Natural killer cell treated with Interleukin-12 subunit alpha and Interleukin-12 subunit beta and Interleukin-15 and Interleukin-18, amount 100 ng/mL, for 72 hours (primary cell): ENCODE data around the gene MZF1. TPM values are rescaled to one million over a fixed set of nuclear protein-coding genes. Genes with fewer than 3 reads are reported as not detected.

Experiments used
- ATAC-seq, 2 donors: fragments of 150-1000 bp; cut with Tn5 transposase in 1 of 2; sonication (Bioruptor Pico), chemical (Tn5 transposase) in 1 of 2; 2 replicates each; pipeline ENCODE4 v1.10.0; 2021
- DNase-seq: peaks from one replicate; pipeline ENCODE4 v3.0.0; 2022; ENCODE audit warnings: low spot score
- H3K27ac Mint-ChIP-seq, 2 donors: 1 replicate in 1 of 2; 2 replicates in 1 of 2; pipeline ENCODE4 v1.8.0; 2022; ENCODE audit warnings: mixed read lengths in 2 of 2, mild to moderate bottlenecking in 1 of 2, moderate library complexity in 1 of 2
- H3K27me3 Mint-ChIP-seq, 2 donors: 1 replicate in 1 of 2; 2 replicates in 1 of 2; pipeline ENCODE4 v1.8.0; 2022; ENCODE audit warnings: mixed read lengths in 2 of 2
- H3K36me3 Mint-ChIP-seq: one replicate; pipeline ENCODE4 v1.8.0; 2022; ENCODE audit warnings: mixed read lengths
- H3K4me1 Mint-ChIP-seq, 2 donors: 1 replicate in 1 of 2; 2 replicates in 1 of 2; pipeline ENCODE4 v1.8.0; 2022; ENCODE audit warnings: low read depth in 2 of 2, mixed read lengths in 2 of 2, mild to moderate bottlenecking in 1 of 2
- H3K4me3 Mint-ChIP-seq: one replicate; pipeline ENCODE4 v1.8.0; 2022; ENCODE audit warnings: mixed read lengths
- H3K9me3 Mint-ChIP-seq: 2 replicates; pipeline ENCODE4 v1.8.0; 2022; ENCODE audit warnings: mixed read lengths
- total RNA-seq, 2 donors: library from RNA; stranded (reverse); gene quantifications; one replicate each; pipeline ENCODE4 v1.2.3, GENCODE V29; 2022

The MZF1 gene
- total RNA-seq, 2 donors from 2014 or later, result 20.9 to 28.8 TPM

- ATAC-seq, result no peak
- no peaks in the 10 kb centered on the region for H3K27me3 Mint-ChIP-seq
- peak overlapping the region; percentile 99 for H3K4me3 Mint-ChIP-seq
- peaks cover 59 to 62% of the 10 kb centered on the region in 2 donors for H3K4me1 Mint-ChIP-seq
- H3K9me3 Mint-ChIP-seq, result no peaks in the 10 kb centered on the region
- H3K27ac Mint-ChIP-seq, result peak overlapping the region; percentile 98 to 100
- DNase-seq, result no peak
- peaks cover 28% of the 10 kb centered on the region for H3K36me3 Mint-ChIP-seq
Measured at GRCh38 chr19:58555369-58555885, 17.7 kb downstream of the MZF1 start.

- peak within 1 kb of the TSS; percentile 98 to 100 for H3K27ac Mint-ChIP-seq
- ATAC-seq (peak; percentile 63 to 71), DNase-seq (peak; percentile 99)
- H3K36me3 Mint-ChIP-seq, result peaks cover 28% of the 10 kb centered on the region
- H3K4me3 Mint-ChIP-seq, result peak within 1 kb of the TSS; percentile 99
- H3K4me1 Mint-ChIP-seq, result peaks cover 60% of the 10 kb centered on the region in 2 donors
- H3K27me3 Mint-ChIP-seq, result no peaks in the 10 kb centered on the region
- H3K9me3 Mint-ChIP-seq, result no peaks in the 10 kb centered on the region
Measured at GRCh38 chr19:58554494-58555368, 18.4 kb downstream of the MZF1 start, which contains the start of gene CHMP2A. Gene CHMP2A, minus strand, starts transcription at chr19:58555105. Its CDS starts 893 bp downstream, at chr19:58554212.

DNA sequence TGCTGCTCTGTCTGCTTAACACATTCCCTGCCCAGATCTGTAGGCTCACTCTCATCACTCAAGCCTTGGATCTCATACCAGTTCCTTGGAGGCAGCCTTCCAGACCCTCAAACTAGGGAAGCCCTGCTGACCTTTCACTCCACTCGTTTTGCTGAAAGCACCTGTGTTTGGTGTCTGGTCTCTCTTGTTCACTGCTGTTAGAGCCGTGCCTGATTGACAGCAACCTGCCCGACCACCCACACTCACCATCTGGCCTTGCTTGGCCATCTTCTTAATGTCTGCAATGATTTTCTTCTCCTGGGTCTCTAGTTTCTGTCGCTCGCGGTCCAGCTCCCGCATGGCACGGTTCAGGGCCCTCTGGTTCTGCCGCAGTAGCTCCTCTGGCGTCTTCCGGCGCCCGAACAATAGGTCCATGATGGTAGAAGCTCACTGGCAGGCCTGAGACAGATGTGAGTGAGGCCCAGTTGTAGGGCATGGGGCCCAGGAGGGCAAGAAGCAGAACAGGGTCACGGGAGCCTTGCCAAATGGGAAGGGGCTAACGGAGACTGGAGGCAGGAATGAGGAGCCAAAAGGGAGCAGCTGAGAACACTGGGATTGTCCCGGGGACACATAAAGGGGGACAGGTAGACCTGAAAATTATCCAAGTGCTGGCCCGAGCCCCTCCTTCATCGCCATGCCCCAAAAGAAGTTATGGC lies 19.2 kb downstream of the MZF1 start:
- peak overlapping the region; percentile 98 to 100 for H3K27ac Mint-ChIP-seq
- no peak for ATAC-seq
- DNase-seq, result no peak
- peaks cover 52% of the 10 kb centered on the region in 2 donors for H3K4me1 Mint-ChIP-seq
- no peaks in the 10 kb centered on the region for H3K27me3 Mint-ChIP-seq
- peak overlapping the region; percentile 99 for H3K4me3 Mint-ChIP-seq
- peaks cover 28% of the 10 kb centered on the region for H3K36me3 Mint-ChIP-seq
- H3K9me3 Mint-ChIP-seq, result no peaks in the 10 kb centered on the region

DNA sequence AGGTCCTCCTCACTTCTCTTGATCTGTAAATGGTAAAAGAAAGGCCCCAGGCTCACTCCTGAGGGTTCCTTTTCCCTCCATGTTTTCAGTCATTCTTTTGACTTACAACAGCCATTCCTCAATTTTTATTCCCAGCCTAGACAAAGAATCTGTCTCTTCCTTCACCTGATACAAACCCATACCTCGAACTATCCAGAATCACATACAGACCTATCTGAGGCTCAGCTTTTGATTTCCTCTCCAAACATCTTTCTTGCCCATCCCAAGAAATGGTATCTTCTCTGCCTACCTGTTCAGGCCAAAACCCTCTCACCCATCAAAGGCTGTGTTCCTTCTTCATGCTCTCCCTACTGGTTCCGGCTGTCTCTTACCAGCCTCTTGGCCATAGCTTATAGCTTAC lies 20.5 kb downstream of the MZF1 start:
- Mint-ChIP-seq H3K27ac (peak overlapping the region; percentile 29 to 31), H3K36me3 (peaks cover 29% of the 10 kb centered on the region), H3K4me3 (peak overlapping the region; percentile 12), H3K9me3 (no peaks in the 10 kb centered on the region), H3K27me3 (no peaks in the 10 kb centered on the region), H3K4me1 (peaks cover 45 to 49% of the 10 kb centered on the region in 2 donors)
- DNase-seq, result no peak
- no peak for ATAC-seq

DNA sequence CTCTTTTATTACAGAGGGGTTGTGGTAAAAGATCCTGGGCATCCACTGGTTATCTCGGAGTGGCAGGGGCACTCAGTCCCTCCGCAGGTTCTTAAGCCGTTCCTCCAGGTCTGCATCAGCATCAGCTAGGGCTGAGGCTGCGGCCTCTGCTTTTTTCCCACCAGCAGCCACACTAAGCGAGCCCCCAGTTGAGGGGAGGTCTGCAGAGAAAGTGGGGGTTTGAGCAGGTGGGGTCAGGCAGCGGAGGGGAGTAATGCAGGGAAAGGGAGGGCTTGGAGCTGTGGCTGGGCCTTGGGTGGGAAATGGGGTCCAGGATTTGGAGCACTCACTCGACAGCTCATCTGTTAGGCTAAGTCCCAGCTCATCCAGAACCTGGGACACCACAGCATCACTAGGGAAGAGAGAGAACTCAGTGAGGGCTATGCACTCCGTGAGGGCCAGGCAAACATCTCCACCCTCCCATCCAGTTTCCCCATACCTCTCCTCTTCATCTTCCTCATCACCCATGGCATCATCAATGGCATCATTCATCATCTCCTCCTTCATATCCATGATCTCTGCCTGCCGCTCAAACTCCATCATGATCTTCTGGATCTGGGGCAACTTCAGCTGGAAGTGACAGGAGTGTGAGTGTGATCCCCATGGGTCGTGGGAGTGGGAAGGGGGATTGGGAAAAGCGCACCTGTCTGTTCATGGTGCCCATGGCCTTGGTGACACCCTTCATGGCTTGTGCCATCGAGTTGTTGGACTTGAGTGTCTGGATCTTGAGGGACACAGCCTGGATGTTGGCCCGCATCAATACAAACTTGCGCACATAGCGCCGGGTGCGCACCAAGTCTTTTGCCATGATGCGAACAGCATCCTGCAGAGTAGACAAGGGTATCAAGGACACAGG lies 21.3 kb downstream of the MZF1 start:
- Mint-ChIP-seq H3K27me3 (no peaks in the 10 kb centered on the region), H3K4me1 (peaks cover 39 to 45% of the 10 kb centered on the region in 2 donors), H3K27ac (peak overlapping the region; percentile 29 to 31), H3K9me3 (no peaks in the 10 kb centered on the region), H3K36me3 (peaks cover 26% of the 10 kb centered on the region), H3K4me3 (no peak overlapping the region)
- DNase-seq (no peak), ATAC-seq (no peak)

DNA sequence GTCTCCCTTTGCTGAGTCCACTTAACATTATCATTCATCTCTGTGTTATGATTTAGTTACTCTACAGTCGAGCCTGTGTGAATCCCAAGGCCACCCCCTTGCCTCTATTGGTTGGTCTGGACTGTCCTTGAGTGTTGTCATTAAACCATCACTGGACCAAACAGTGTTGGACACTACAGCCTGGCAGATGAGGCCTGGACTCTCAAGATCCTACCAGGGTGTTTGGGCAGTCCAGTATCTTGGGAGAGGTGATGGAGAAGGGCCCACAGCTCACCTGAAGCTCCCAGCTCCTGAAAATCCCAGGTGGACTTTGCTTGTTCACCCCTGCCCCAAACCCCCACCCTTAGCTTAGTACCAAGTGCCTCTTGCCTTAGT lies 22.0 kb downstream of the MZF1 start:
- H3K4me3 Mint-ChIP-seq, result no peak overlapping the region
- H3K4me1 Mint-ChIP-seq, result peaks cover 39 to 47% of the 10 kb centered on the region in 2 donors

GRCh38 chr19:58550362-58551122 lies 22.6 kb downstream of the MZF1 start:
- no peak for DNase-seq
- Mint-ChIP-seq H3K9me3 (no peaks in the 10 kb centered on the region), H3K27ac (no peak overlapping the region), H3K27me3 (no peaks in the 10 kb centered on the region), H3K4me3 (no peak overlapping the region), H3K4me1 (peaks cover 43 to 52% of the 10 kb centered on the region in 2 donors), H3K36me3 (peaks cover 39% of the 10 kb centered on the region)
- no peak for ATAC-seq

More for the DNA sequence above, 22.0 kb downstream of the MZF1 start:
- Mint-ChIP-seq H3K27ac (no peak overlapping the region), H3K36me3 (peaks cover 33% of the 10 kb centered on the region), H3K27me3 (no peaks in the 10 kb centered on the region), H3K9me3 (no peaks in the 10 kb centered on the region)
- ATAC-seq (no peak), DNase-seq (no peak)

- H3K9me3 Mint-ChIP-seq, result no peaks in the 10 kb centered on the region
- H3K4me1 Mint-ChIP-seq, result peaks cover 42 to 52% of the 10 kb centered on the region in 2 donors
- H3K27me3 Mint-ChIP-seq, result no peaks in the 10 kb centered on the region
- no peak for ATAC-seq
- H3K36me3 Mint-ChIP-seq, result peaks cover 42% of the 10 kb centered on the region
- DNase-seq, result no peak
- no peak overlapping the region for H3K4me3 Mint-ChIP-seq
- H3K27ac Mint-ChIP-seq, result no peak overlapping the region
Measured at GRCh38 chr19:58549664-58550361, 23.3 kb downstream of the MZF1 start.

DNA sequence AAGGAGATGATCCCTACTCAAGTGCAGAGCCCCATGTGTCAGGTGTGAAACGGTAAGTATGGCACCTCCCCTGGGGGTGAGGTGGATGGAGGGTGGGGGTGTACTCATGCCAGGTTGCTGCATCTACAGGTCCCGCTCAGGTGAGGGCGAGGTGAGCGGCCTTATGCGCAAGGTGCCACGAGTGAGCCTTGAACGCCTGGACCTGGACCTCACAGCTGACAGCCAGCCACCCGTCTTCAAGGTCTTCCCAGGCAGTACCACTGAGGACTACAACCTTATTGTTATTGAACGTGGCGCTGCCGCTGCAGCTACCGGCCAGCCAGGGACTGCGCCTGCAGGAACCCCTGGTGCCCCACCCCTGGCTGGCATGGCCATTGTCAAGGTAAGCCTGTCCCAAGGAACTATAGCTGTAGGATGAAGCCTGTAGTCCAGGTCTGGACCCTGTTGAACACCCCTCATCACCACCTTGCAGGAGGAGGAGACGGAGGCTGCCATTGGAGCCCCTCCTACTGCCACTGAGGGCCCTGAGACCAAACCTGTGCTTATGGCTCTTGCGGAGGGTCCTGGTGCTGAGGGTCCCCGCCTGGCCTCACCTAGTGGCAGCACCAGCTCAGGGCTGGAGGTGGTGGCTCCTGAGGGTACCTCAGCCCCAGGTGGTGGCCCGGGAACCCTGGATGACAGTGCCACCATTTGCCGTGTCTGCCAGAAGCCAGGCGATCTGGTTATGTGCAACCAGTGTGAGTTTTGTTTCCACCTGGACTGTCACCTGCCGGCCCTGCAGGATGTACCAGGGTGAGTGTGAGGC lies 24.1 kb downstream of the MZF1 start:
- Mint-ChIP-seq H3K27me3 (no peaks in the 10 kb centered on the region), H3K27ac (no peak overlapping the region), H3K9me3 (no peaks in the 10 kb centered on the region), H3K4me3 (no peak overlapping the region), H3K4me1 (peaks cover 37 to 46% of the 10 kb centered on the region in 2 donors), H3K36me3 (peaks cover 37% of the 10 kb centered on the region)
- DNase-seq (no peak), ATAC-seq (no peak)

DNA sequence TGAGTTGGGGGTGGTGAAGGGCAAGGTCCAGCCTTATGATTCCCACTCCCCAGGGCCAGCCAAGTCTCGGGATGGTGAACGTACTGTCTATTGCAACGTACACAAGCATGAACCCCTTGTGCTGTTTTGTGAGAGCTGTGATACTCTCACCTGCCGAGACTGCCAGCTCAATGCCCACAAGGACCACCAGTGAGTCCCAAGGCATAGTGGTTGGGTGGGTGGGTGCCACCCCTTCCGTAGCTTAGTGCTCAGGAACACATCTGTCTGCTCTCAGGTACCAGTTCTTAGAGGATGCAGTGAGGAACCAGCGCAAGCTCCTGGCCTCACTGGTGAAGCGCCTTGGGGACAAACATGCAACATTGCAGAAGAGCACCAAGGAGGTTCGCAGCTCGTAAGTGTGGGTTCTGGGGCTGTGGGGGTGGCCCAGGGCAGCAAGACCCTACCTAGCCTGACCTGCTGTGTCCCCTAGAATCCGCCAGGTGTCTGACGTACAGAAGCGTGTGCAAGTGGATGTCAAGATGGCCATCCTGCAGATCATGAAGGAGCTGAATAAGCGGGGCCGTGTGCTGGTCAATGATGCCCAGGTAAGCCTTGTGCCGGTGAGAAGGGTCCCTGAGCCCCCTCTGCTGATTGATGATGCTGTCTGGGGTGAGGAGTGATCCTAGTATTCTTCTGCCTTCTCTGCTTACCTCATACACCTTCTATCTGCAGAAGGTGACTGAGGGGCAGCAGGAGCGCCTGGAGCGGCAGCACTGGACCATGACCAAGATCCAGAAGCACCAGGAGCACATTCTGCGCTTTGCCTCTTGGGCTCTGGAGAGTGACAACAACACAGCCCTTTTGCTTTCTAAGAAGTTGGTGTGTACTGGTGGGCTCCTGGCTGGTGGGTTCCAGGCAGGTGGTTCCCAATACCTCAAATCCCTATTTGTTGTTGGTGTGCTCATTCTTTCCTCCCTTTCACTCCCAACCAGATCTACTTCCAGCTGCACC lies 25.5 kb downstream of the MZF1 start:
- Mint-ChIP-seq H3K27me3 (peaks cover 0 to 2% of the 10 kb centered on the region in 2 donors), H3K4me1 (peaks cover 32 to 44% of the 10 kb centered on the region in 2 donors), H3K27ac (peak overlapping the region in 1 of 2 donors; percentile 56), H3K36me3 (peaks cover 25% of the 10 kb centered on the region), H3K4me3 (peak overlapping the region; percentile 94), H3K9me3 (no peaks in the 10 kb centered on the region)
- ATAC-seq (no peak), DNase-seq (no peak)
